AG04450 (cell line): ENCODE results near the gene IL1RN. TPM values are rescaled to one million over a fixed set of nuclear protein-coding genes. Genes with fewer than 3 reads are reported as not detected.

ENCODE experiments used
- CTCF ChIA-PET: fragments of 300-600, 350-600 bp; formaldehyde crosslinking; extraction: SDS; loops from one replicate; lab custom pipeline; 2022; ENCODE audit warnings: antibody characterized with exemption, inconsistent platforms; lab: Charles Lee
- POLR2A ChIA-PET: fragments of 350-600 bp; formaldehyde crosslinking; extraction: SDS; loops from one replicate; lab custom pipeline; 2021; ENCODE audit warnings: antibody characterized with exemption, inconsistent platforms; lab: Yijun Ruan, JAX
- DNase-seq: peaks from one replicate; pipeline ENCODE4 v3.0.0-alpha.2; 2011; ENCODE audit warnings: low read depth, low spot score
- H3K27ac ChIP-seq: one replicate; pipeline ENCODE4 v1.5.1; 2012; ENCODE audit warnings: low read depth, low read length, control low read depth
- H3K27me3 ChIP-seq: one replicate; pipeline ENCODE4 v1.6.0; 2012; ENCODE audit warnings: low read length; ENCODE audit not compliant: control insufficient read depth, insufficient read depth
- H3K4me3 ChIP-seq: 2 replicates; pipeline ENCODE4 v1.5.1; 2011; ENCODE audit warnings: mild to moderate bottlenecking, low read depth, low read length, control low read depth
- H3K9me3 ChIP-seq: 2 replicates; pipeline ENCODE4 v1.5.1; 2012; ENCODE audit warnings: low read length; ENCODE audit not compliant: control insufficient read depth, insufficient read depth
- CTCF ChIP-seq: IDR thresholded peaks from 2 replicates; pipeline ENCODE4 v1.5.1; 2011; ENCODE audit warnings: low read depth, low read length, control low read depth, inconsistent platforms
- polyA plus RNA-seq: library from polyadenylated mRNA; depleted of rRNA; stranded (reverse); fragments of >200 nt; gene quantifications from 2 replicates; pipeline ENCODE4 v1.2.3, GENCODE V29; 2011

Gene IL1RN
- polyA plus RNA-seq, 1 experiment, result not detected

GRCh38 chr2:113169002-113169530 is 41.7 kb downstream of the IL1RN start:
- Histone ChIP-seq H3K27me3 (peaks cover 17% of the 10 kb centered on the region), H3K4me3 (no peak overlapping the region), H3K27ac (no peak overlapping the region), H3K9me3 (no peaks in the 10 kb centered on the region)
- DNase-seq, result no peak
- no peak for TF ChIP-seq CTCF
- ChIA-PET CTCF (no interaction called here), POLR2A (no interaction called here)

DNA sequence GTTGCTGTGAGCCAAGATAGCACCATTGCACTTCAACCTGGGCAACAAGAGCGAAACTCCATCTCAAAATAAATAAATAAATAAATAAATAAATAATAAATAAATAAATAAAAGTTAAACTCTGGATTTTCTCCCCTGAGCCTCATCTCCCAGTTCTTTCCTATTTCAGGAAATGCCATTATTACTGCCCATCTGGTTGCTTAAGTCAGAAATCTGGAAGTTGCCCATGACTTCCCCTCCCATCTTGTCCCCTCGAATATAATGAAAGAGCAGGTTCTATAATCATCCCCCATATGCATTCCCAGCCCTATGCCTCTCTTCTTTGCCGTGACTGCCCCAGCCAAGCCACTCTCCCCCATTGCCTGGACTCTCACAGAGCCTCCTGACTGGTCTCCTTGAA is 42.2 kb downstream of the IL1RN start:
- H3K9me3 ChIP-seq, result no peaks in the 10 kb centered on the region
- no peak overlapping the region for H3K27ac ChIP-seq
- no peak for DNase-seq
- H3K27me3 ChIP-seq, result peaks cover 19% of the 10 kb centered on the region
- POLR2A ChIA-PET, result no interaction called here
- no peak overlapping the region for H3K4me3 ChIP-seq
- no peak for TF ChIP-seq CTCF
- CTCF ChIA-PET, result no interaction called here

DNA sequence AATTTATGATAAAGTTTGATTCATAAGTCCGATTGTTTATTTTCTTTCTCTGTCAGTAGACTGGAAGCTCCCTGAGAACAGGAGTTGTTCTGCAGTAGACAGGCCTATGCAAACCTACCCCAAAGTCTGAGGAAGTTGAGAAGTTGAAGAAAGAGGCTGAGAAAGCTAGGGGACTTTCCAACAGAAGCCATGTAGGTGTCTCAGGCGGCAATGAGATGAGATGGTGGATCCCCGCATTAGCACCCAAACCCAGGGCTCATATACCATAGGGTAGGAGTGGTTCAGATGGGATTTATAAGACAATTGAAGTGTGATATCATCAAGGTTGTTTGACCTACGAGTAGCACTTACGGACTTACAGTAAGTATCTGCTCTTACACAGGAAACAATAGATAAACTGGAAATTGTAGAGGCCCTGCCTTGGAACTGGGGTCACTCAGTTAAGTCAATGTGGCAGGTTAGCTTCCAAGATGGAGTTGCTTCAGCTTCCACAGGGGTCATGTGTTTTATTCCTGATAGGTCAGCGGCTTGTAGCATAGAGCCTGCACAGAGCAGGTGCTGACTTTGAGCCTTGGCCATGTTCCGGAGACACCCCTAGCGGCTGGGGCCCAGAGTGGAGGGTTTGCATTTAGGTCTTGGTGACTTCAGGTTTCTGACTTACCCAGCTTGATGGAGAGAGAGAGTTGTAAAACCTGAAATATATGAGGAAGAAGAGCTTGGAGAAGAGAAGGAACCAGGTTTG is 44.1 kb downstream of the IL1RN start:
- Histone ChIP-seq H3K27me3 (peaks cover 21% of the 10 kb centered on the region), H3K9me3 (no peaks in the 10 kb centered on the region), H3K4me3 (no peak overlapping the region), H3K27ac (no peak overlapping the region)
- no peak for TF ChIP-seq CTCF
- ChIA-PET POLR2A (no interaction called here), CTCF (interaction anchor here (1.5 kb wide), 2 partner anchors 34 to 219 kb away, joined by 3 to 5 read pairs; no protein-coding TSS in a partner anchor)
- DNase-seq, result no peak

GRCh38 chr2:113172721-113173541 is 45.5 kb downstream of the IL1RN start:
- no peak for DNase-seq

More at GRCh38 chr2:113172721-113173541, 45.5 kb downstream of the IL1RN start:
- no peak for TF ChIP-seq CTCF
- Histone ChIP-seq H3K27ac (no peak overlapping the region), H3K4me3 (no peak overlapping the region), H3K9me3 (no peaks in the 10 kb centered on the region), H3K27me3 (peaks cover 19% of the 10 kb centered on the region)
- ChIA-PET CTCF (interaction anchor here (1.5 kb wide), 1 partner anchor 217 kb away, joined by 5 read pairs; no protein-coding TSS in a partner anchor), POLR2A (no interaction called here)
